B cell (primary cell): ENCODE data around the gene CD80. TPM values are rescaled to one million over a fixed set of nuclear protein-coding genes. Genes with fewer than 3 reads are reported as not detected.

Experiments used
- ATAC-seq: fragments of 200-7000 bp; cut with Tn5 transposase; one replicate; pipeline ENCODE4 v1.10.0; 2021; ENCODE audit warnings: low read depth, mild to moderate bottlenecking, moderate number of reproducible peaks, moderate library complexity
- CTCF ChIA-PET: fragments of 350-600 bp; sonication (Branson Sonifier 250); formaldehyde crosslinking; loops from one replicate; lab custom pipeline; 2021; ENCODE audit warnings: antibody characterized with exemption, inconsistent platforms; lab: Charles Lee
- POLR2A ChIA-PET: fragments of 350-600 bp; sonication (Branson Sonifier 250); formaldehyde crosslinking; loops from one replicate; lab custom pipeline; 2021; ENCODE audit warnings: antibody characterized with exemption; lab: Charles Lee
- DNase-seq: peaks from one replicate; pipeline ENCODE4 v3.0.0; 2013
- H2AFZ ChIP-seq: 2 replicates; pipeline ENCODE4 v1.6.1; 2012; ENCODE audit warnings: mild to moderate bottlenecking, low read depth, low read length; ENCODE audit not compliant: insufficient read depth, poor library complexity, severe bottlenecking
- H3K27ac ChIP-seq, 2 donors: 1 replicate in 1 of 2; 2 replicates in 1 of 2; pipeline ENCODE4 v1.5.1; 2012 to 2013; ENCODE audit warnings: low read length in 2 of 2, mild to moderate bottlenecking in 2 of 2, moderate library complexity in 1 of 2
- H3K27me3 ChIP-seq, 4 experiments: fragments of 200-600 bp in 1 of 4; sonication (generic) in 1 of 4; replicated peaks in 1 of 4; 1 replicate in 2 of 4; 2 replicates in 2 of 4; pipeline versions ENCODE4 v1.6.1 to v1.7.0; 2013 to 2016; ENCODE audit warnings: low read length in 3 of 4, mild to moderate bottlenecking in 2 of 4, mixed read lengths in 1 of 4, moderate library complexity in 1 of 4; ENCODE audit not compliant: insufficient read depth in 4 of 4, control insufficient read depth in 3 of 4; ENCODE audit errors: control extremely low read depth in 1 of 4
- H3K36me3 ChIP-seq, 2 experiments: replicated peaks in 1 of 2; 1 replicate in 1 of 2; 2 replicates in 1 of 2; pipeline versions ENCODE4 v1.6.1 to v1.7.1; 2013; ENCODE audit warnings: low read length in 1 of 2; ENCODE audit not compliant: insufficient read depth in 2 of 2, control insufficient read depth in 1 of 2; ENCODE audit errors: control extremely low read depth in 1 of 2, extremely low read depth in 1 of 2
- H3K4me1 ChIP-seq, 2 donors: fragments of 200-600 bp in 1 of 2; sonication (generic) in 1 of 2; 1 replicate in 1 of 2; 2 replicates in 1 of 2; pipeline versions ENCODE4 v1.5.1 to v1.6.1; 2013 to 2017; ENCODE audit warnings: low read length in 2 of 2; ENCODE audit not compliant: control insufficient read depth in 2 of 2, insufficient read depth in 2 of 2
- H3K4me2 ChIP-seq: replicated peaks from 2 replicates; pipeline ENCODE3; 2012; ENCODE audit warnings: mild to moderate bottlenecking, low read depth, low read length; ENCODE audit not compliant: poor library complexity, severe bottlenecking
- H3K4me3 ChIP-seq, 5 experiments: fragments of 200-600 bp in 1 of 5; sonication (generic) in 1 of 5; 1 replicate in 3 of 5; 2 replicates in 2 of 5; pipeline versions ENCODE4 v1.5.1 to v1.7.0; 2011 to 2016; ENCODE audit warnings: low read length in 4 of 5, mild to moderate bottlenecking in 4 of 5, low read depth in 2 of 5, control low read depth in 1 of 5, moderate library complexity in 1 of 5; ENCODE audit not compliant: insufficient read depth in 1 of 5; ENCODE audit errors: control extremely low read depth in 1 of 5, extremely low read depth in 1 of 5
- H3K79me2 ChIP-seq: fragments of 200-600 bp; sonication (generic); one replicate; pipeline ENCODE4 v1.6.0; 2016; ENCODE audit warnings: low read length; ENCODE audit not compliant: control insufficient read depth, insufficient read depth
- H3K9ac ChIP-seq: fragments of 200-600 bp; sonication (generic); 2 replicates; pipeline ENCODE4 v1.6.1; 2017; ENCODE audit warnings: mild to moderate bottlenecking, low read length, moderate library complexity
- H3K9me3 ChIP-seq, 3 donors: one replicate each; pipeline versions ENCODE4 v1.6.1 to v1.7.1; 2013; ENCODE audit warnings: low read length in 2 of 3; ENCODE audit not compliant: control insufficient read depth in 2 of 3, insufficient read depth in 1 of 3; ENCODE audit errors: control extremely low read depth in 1 of 3
- H4K20me1 ChIP-seq: 2 replicates; pipeline ENCODE4 v1.6.0; 2012; ENCODE audit warnings: mild to moderate bottlenecking, low read length; ENCODE audit not compliant: insufficient read depth, control insufficient read depth, poor library complexity, severe bottlenecking
- H3K27ac Mint-ChIP-seq: one replicate; pipeline ENCODE4 v1.8.0; 2021; ENCODE audit warnings: mixed read lengths
- H3K27me3 Mint-ChIP-seq: one replicate; pipeline ENCODE4 v1.8.0; 2021; ENCODE audit warnings: mixed read lengths
- H3K4me1 Mint-ChIP-seq: one replicate; pipeline ENCODE4 v1.8.0; 2021; ENCODE audit warnings: mixed read lengths
- H3K4me3 Mint-ChIP-seq: one replicate; pipeline ENCODE4 v1.8.0; 2021; ENCODE audit warnings: mixed read lengths
- H3K9me3 Mint-ChIP-seq: one replicate; pipeline ENCODE4 v1.8.0; 2022; ENCODE audit warnings: mixed read lengths; ENCODE audit not compliant: insufficient read depth
- CTCF ChIP-seq: fragments of 200-600 bp; IDR thresholded peaks from one replicate; pipeline ENCODE4 v1.8.0; 2022; ENCODE audit warnings: antibody characterized with exemption, mild to moderate bottlenecking
- EZH2 ChIP-seq: IDR thresholded peaks from 2 replicates; pipeline ENCODE4 v1.6.1; 2012; ENCODE audit warnings: borderline replicate concordance, low read depth, mild to moderate bottlenecking, moderate library complexity, low read length; ENCODE audit not compliant: insufficient read depth, poor library complexity, severe bottlenecking
- WGBS: methylation state at CpG from one replicate; pipeline ENCODE4 v1.1.5; 2013; ENCODE audit warnings: missing lambda C conversion rate; ENCODE audit not compliant: insufficient coverage; 5-methylcytosine and 5-hydroxymethylcytosine counted together
- intact Hi-C: fragments of 100-400 bp; cut with micrococcal nuclease; formaldehyde crosslinking; loops from one replicate; pipeline ENCODE4 v1.10.0; 2022
- polyA plus RNA-seq: library from polyadenylated mRNA; depleted of rRNA; stranded (reverse); fragments of >200 nt; gene quantifications from 2 replicates; pipeline ENCODE4 v1.2.3, GENCODE V29; 2012
- total RNA-seq, 2 donors: library from RNA; stranded (reverse); fragments of 120-200 nt in 1 of 2; gene quantifications; 1 replicate in 1 of 2; 2 replicates in 1 of 2; pipeline versions ENCODE4 v1.2.3 to v1.2.4, GENCODE V29; 2013 to 2022

The CD80 gene
- total and polyA plus RNA-seq, 2 donors (not counting 1 experiment from before 2014, with no cell fraction given), result 15.0 to 26.5 TPM

- peak overlapping the region; percentile 59 for H2AFZ ChIP-seq
- H3K4me3 ChIP-seq, result peak overlapping the region in 3 of 5 experiments; percentile 3 to 53 (median 33)
- no peaks in the 10 kb centered on the region for H4K20me1 ChIP-seq
- H3K27me3 Mint-ChIP-seq, result no peaks in the 10 kb centered on the region
- peak; percentile 93 for DNase-seq
- TF ChIP-seq EZH2, result no peak
- no peak for TF ChIP-seq CTCF
- CTCF ChIA-PET, result interaction anchor here (0.7 to 2.1 kb wide), 3 partner anchors 10 to 321 kb away, joined by 3 to 7 read pairs (median 3); no protein-coding TSS in a partner anchor
- peaks cover 27 to 44% of the 10 kb centered on the region in 2 donors for H3K4me1 ChIP-seq
- H3K4me3 Mint-ChIP-seq, result peak overlapping the region; percentile 86
- peaks cover 60% of the 10 kb centered on the region for H3K4me1 Mint-ChIP-seq
- peak overlapping the region; percentile 99 for H3K27ac Mint-ChIP-seq
- peak overlapping the region; percentile 70 for H3K4me2 ChIP-seq
- H3K36me3 ChIP-seq, result no peaks in the 10 kb centered on the region
- peak overlapping the region; percentile 65 for H3K9ac ChIP-seq
- peaks cover 17% of the 10 kb centered on the region for H3K79me2 ChIP-seq
- no peaks in the 10 kb centered on the region for H3K27me3 ChIP-seq
- no peaks in the 10 kb centered on the region for H3K9me3 Mint-ChIP-seq
- WGBS, result 33% methylated on average over 5 of the region's 6 CpGs
- H3K27ac ChIP-seq, result peak overlapping the region; percentile 92
- ATAC-seq, result peak; percentile 74
- intact Hi-C loops, result loop anchor here (1.0 kb wide), 4 partner anchors 17 to 239 kb away; partner anchors contain the start of genes ADPRH and COX17
- POLR2A ChIA-PET, result interaction anchor here (0.7 to 1.5 kb wide), 2 partner anchors 23 to 99 kb away, joined by 3 read pairs; partner anchors contain the start of gene TMEM39A
- no peaks in the 10 kb centered on the region for H3K9me3 ChIP-seq
Observed at GRCh38 chr3:119562307-119562961, 3.0 kb upstream of the CD80 start.

GRCh38 chr3:119560160-119560559, 746 bp upstream of the CD80 start:
- no peaks in the 10 kb centered on the region for H3K9me3 Mint-ChIP-seq
- H3K36me3 ChIP-seq, result no peaks in the 10 kb centered on the region
- CTCF ChIA-PET, result interaction anchor here (0.7 to 3.7 kb wide), 16 partner anchors 10 to 120 kb away, joined by 3 to 16 read pairs (median 4); partner anchors contain the start of genes TIMMDC1 and TMEM39A
- H3K79me2 ChIP-seq, result peaks cover 23% of the 10 kb centered on the region
- H3K27me3 ChIP-seq, result no peaks in the 10 kb centered on the region
- intact Hi-C loops, result no loop called here
- H3K27me3 Mint-ChIP-seq, result no peaks in the 10 kb centered on the region
- peak overlapping the region; percentile 91 for H3K27ac Mint-ChIP-seq
- no peak for TF ChIP-seq EZH2
- TF ChIP-seq CTCF, result no peak
- peak overlapping the region; percentile 66 for H2AFZ ChIP-seq
- peak overlapping the region; percentile 70 for H3K4me2 ChIP-seq
- peaks cover 76% of the 10 kb centered on the region for H3K4me1 Mint-ChIP-seq
- no peaks in the 10 kb centered on the region for H3K9me3 ChIP-seq
- no peaks in the 10 kb centered on the region for H4K20me1 ChIP-seq
- no CpG with 5 or more reads among the region's 5 CpGs for WGBS
- H3K4me3 ChIP-seq, result peak overlapping the region in 3 of 5 experiments; percentile 18 to 38 (median 25)
- POLR2A ChIA-PET, result interaction anchor here (0.6 to 1.7 kb wide), 4 partner anchors 16 to 62 kb away, joined by 4 to 5 read pairs (median 4); partner anchors contain the start of genes ADPRH and TIMMDC1
- H3K27ac ChIP-seq, result peak overlapping the region; percentile 71 to 92
- peak overlapping the region; percentile 76 for H3K9ac ChIP-seq
- H3K4me1 ChIP-seq, result peaks cover 42 to 65% of the 10 kb centered on the region in 2 donors
- ATAC-seq (no peak), DNase-seq (peak; percentile 48)
- peak overlapping the region; percentile 75 for H3K4me3 Mint-ChIP-seq
